Measurements from ENCODE around the gene DICER1. TPM values are rescaled to one million over a fixed set of nuclear protein-coding genes. Genes with fewer than 3 reads are reported as not detected.
"Not testable (repeated sequence)": the region's sequence is repeated elsewhere in the genome, so short reads cannot be mapped to it uniquely, and the experiment has no call there.

DICER1 gene
- total RNA-seq, result 10 to 100 TPM; 25.0 to 29.4 TPM
- long read RNA-seq, partial matches to known transcripts, result 3 of 5 reads
- long read RNA-seq, other reads (novel, unspliced or antisense), result 2 of 5 reads

DNA sequence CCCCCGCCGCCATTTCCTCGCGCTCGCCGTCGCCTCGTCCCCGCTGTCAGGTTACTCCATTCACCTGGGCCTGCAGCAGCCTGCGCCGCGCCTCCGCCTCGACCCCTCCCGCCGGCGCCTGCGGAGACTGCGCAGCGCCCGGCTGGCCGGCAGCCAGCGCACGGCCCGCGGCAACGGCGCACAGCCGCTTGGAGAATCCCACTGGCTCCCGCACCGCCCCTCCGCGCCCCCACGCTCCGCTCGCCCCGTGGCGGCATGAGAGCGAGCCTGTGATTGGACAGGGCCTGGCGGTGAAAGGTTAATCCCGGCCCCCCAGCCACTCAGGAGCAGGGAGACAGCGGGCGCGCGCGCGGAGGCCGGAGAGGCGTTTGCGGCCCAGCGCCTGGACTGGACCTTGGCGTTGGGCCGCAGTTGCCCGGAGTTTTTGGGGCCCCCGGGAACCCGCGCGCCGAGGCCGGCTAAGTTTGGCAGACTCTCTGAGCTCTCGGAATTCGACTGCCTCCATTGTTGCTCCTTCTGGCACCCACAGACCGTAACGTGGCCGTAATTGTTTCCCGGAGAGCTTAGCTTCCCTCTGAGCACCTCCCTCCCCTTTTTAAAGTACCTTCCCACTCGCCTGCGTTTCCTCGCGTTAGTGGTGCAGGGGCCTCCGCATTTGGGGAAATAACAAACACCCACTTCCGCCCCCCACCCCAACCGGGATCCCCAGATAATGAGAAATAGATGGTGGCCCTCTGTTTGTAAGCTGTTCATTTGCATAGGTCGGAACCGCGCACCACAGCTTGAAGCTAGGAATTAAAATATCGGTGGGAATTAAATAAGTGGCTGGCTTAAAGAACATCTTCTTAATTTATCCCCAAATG is at the start of gene DICER1:
DICER1 (minus strand) TSS at position 203 of the 863 bp plus-strand sequence. CDS start 24,071 bp downstream, outside the sequence.
- intact Hi-C loops (cut with DNase I), result no loop called here
- DNase-seq (peak; percentile 97), ATAC-seq (peak; percentile 97 to 99)

- DNase-seq (no peak), ATAC-seq (no peak)
- intact Hi-C loops (cut with DNase I), result no loop called here
Measured at GRCh38 chr14:95206534-95206933, 49.2 kb upstream of the DICER1 start.

GRCh38 chr14:95204705-95205104 is 47.4 kb upstream of the DICER1 start:
- intact Hi-C loops (cut with DNase I), result no loop called here
- DNase-seq (no peak), ATAC-seq (no peak)

DNA sequence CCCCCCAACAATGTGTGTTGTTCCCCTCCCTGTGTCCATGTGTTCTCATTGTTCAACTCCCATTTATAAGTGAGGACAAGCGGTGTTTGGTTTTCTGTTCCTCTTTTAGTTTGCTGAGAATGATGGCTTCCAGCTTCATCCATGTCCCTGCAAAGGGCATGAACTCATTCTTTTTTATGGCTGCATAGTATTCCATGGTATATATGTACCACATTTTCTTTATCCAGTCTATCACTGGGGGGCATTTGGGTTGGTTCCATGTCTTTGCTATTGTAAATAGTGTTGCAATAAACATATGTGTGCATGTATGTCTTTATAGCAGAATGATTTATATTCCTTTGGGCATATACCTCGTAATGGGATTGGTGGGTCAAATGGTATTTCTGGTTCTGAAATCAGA is 44.4 kb upstream of the DICER1 start:
- intact Hi-C loops (cut with DNase I); DNase-seq; ATAC-seq: not testable (repeated sequence)

DNA sequence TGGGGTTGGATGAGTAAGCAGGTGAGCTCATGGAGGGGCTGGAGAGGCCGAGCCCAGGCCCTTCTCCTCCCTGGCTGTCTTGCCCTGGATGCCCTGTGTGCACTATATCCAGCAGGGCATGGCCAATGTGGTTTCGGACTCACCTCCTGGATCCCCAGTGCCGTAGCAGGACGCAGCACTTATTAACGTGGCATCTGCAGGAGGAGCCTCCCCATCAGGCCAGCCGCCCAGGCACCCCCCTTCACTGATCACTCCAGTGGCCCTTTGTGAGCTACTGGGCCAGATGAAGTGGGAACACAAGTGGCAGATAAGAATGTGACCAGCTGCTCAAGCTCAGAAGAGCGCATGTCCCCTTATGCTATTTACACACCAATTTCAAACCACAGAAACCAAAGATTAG is 43.1 kb upstream of the DICER1 start:
- intact Hi-C loops (cut with DNase I), result no loop called here
- ATAC-seq, result peak; percentile 78 to 81

GRCh38 chr14:95199298-95199983 is 42.1 kb upstream of the DICER1 start:
- DNase-seq, result no peak
- intact Hi-C loops (cut with DNase I), result loop anchor here in 1 of 2 donors (10.0 kb wide), 1 partner anchor 235 kb away; no protein-coding TSS in a partner anchor
- no peak for ATAC-seq

More for the DNA sequence above, 43.1 kb upstream of the DICER1 start:
- no peak for DNase-seq

DNA sequence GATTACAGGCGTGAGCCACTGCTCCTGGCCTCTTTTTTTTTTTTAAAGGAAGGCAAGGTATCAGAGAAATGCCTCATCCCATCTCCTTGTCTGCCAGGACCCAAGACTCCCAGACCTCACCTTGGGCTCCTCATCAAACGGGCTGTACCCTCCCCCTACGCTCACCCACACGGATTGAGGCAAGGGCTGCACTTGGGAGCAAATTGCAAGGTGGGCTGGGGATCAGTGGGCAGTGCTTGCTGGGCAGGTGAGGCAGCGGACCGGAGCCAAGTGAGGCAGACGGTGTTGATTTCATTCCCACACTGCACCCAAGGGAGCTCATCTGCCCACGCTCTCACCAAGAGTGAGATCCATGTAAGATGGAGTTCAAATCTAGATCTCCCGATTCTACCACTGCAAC is 41.0 kb upstream of the DICER1 start:
- ATAC-seq (no peak), DNase-seq (no peak)
- intact Hi-C loops (cut with DNase I), result loop anchor here in 1 of 2 donors (10.0 kb wide), 1 partner anchor 236 kb away; no protein-coding TSS in a partner anchor

DNA sequence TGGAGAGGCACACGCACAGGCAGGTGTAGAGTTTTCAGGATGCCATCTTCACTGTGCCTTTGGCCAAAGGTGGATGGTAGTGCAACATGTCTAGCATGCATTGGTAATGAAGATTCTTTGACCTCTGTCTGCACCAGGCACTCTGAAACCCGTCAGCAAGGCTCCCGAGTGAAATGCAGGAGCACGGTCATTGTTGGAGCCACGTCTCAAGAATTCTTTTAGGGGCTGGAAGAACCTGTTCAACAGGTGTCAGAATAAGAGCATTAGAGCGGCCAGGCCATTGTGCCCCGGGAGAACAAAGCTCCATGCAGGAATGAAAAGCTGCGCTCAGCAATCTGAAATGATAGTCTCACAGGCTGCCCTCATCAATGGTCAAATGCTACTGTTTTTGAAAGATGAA is 40.2 kb upstream of the DICER1 start:
- ATAC-seq (no peak), DNase-seq (no peak)
- intact Hi-C loops (cut with DNase I), result loop anchor here in 1 of 2 donors (10.0 kb wide), 1 partner anchor 237 kb away; no protein-coding TSS in a partner anchor

DNA sequence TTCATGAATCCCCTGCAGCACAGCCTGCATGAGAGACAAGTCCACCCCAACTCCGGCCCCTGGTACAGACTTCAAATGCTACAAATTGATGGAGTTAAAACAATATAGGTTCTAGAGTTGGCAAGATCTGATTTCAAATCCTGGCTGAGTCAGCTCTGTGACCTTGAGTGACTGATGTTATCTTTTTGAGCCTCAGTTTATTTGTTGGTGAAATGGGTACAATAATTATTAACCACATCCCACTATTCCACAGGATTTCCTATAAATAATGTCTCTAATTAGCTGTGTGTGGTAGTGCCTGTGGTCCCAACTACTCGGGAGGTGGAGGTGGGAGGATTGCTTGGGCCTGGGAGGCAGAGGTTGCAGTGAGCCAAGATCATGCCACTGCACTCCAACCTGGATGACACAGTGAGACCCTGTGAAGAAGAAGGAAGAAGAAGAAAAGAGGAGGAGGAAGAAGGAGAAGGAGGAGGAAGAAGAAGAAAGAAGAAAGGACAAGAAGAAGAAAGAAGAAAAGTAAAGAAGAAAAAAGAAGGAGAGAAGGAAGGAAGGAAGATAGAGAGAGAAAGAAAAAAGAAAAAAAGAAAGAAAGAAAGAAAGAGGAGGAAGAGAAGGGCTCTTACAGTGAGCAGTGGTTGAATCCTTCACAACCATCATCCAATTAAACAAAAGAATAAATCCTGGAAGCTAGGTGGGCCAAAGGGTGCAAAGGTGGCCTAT is 39.7 kb upstream of the DICER1 start:
- intact Hi-C loops (cut with DNase I), result loop anchor here in 1 of 2 donors (10.0 kb wide), 1 partner anchor 238 kb away; no protein-coding TSS in a partner anchor
- ATAC-seq (no peak), DNase-seq (no peak)

- DNase-seq (no peak), ATAC-seq (peak; percentile 23 to 41)
- intact Hi-C loops (cut with DNase I), result loop anchor here in 1 of 2 donors (10.0 kb wide), 1 partner anchor 239 kb away; no protein-coding TSS in a partner anchor
Measured at GRCh38 chr14:95196268-95196667, 38.9 kb upstream of the DICER1 start.

DNA sequence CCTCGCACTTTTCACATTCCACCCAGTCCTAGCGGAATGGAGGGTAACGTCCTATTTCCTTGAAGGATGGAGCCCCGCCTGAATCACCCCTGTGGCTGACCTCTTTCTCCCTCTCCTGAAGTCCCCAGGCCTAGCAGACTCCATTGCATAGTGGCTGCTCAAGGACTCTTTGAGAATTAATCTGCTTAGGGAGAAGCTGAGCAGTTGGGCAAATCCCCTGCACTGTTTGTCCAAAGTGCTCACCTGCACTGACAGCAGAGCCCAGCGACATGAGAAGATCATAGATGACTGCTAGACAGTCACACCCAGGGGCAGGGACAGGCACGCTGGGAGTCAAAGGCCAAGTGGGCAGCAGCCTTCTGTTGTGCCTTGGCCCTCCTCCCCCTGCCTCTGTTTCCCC is 37.7 kb upstream of the DICER1 start:
- DNase-seq (no peak), ATAC-seq (no peak)
- intact Hi-C loops (cut with DNase I), result loop anchor here in 1 of 2 donors (10.0 kb wide), 1 partner anchor 240 kb away; no protein-coding TSS in a partner anchor

DNA sequence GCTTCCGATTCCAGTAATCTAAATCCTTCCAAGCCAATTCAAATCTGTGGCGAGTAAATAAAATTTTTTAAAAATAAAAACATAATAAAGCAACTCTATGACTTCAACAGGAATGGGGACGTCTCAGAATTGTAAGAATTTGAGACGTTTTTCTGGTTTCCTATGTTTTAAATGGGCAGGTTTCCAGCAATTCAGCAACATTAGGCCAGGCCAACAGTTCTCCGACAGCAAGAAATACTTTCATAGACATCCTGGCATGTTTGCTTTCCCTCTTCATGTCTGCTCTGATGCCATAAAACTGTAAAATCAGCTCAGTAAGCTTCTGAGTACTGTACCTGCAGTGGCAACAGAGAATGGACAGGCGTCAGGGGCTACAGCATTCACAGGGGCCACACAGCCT is 35.8 kb upstream of the DICER1 start:
- no peak for DNase-seq
- intact Hi-C loops (cut with DNase I), result loop anchor here in 1 of 2 donors (10.0 kb wide), 1 partner anchor 242 kb away; no protein-coding TSS in a partner anchor
- no peak for ATAC-seq

GRCh38 chr14:95192311-95192710 is 35.0 kb upstream of the DICER1 start:
- no peak for DNase-seq
- ATAC-seq, result no peak
- intact Hi-C loops (cut with DNase I), result loop anchor here in 1 of 2 donors (10.0 kb wide), 1 partner anchor 242 kb away; no protein-coding TSS in a partner anchor

GRCh38 chr14:95191445-95192199 is 34.3 kb upstream of the DICER1 start:
- DNase-seq (no peak), ATAC-seq (peak in 1 of 2 donors; percentile 22)
- intact Hi-C loops (cut with DNase I), result loop anchor here in 1 of 2 donors (10.0 kb wide), 1 partner anchor 243 kb away; no protein-coding TSS in a partner anchor

DNA sequence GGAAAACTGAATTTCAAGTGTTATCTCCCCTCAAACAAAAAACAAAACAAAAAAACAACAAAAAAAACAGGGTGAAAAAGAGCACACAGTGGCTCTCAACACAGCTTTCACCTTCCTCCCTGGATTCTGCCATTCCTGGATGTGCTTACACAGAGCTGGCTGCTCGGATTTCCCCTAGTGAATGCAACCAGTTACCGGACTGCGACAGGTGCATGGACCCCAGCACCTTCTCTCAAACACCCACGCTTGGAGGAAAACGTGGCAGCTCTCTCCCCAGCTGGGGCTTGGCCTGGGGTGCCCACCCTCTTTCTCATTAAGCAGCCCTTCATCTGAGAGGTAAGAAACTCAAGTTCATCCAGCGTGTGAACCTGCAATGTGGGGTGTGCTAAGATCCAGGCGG is 33.5 kb upstream of the DICER1 start:
- DNase-seq (no peak), ATAC-seq (no peak)
- intact Hi-C loops (cut with DNase I), result loop anchor here in 1 of 2 donors (10.0 kb wide), 1 partner anchor 244 kb away; no protein-coding TSS in a partner anchor

- DNase-seq (no peak), ATAC-seq (no peak)
- intact Hi-C loops (cut with DNase I), result loop anchor here in 1 of 2 donors (10.0 kb wide), 1 partner anchor 244 kb away; no protein-coding TSS in a partner anchor
Measured at GRCh38 chr14:95190346-95190840, 33.1 kb upstream of the DICER1 start.

DNA sequence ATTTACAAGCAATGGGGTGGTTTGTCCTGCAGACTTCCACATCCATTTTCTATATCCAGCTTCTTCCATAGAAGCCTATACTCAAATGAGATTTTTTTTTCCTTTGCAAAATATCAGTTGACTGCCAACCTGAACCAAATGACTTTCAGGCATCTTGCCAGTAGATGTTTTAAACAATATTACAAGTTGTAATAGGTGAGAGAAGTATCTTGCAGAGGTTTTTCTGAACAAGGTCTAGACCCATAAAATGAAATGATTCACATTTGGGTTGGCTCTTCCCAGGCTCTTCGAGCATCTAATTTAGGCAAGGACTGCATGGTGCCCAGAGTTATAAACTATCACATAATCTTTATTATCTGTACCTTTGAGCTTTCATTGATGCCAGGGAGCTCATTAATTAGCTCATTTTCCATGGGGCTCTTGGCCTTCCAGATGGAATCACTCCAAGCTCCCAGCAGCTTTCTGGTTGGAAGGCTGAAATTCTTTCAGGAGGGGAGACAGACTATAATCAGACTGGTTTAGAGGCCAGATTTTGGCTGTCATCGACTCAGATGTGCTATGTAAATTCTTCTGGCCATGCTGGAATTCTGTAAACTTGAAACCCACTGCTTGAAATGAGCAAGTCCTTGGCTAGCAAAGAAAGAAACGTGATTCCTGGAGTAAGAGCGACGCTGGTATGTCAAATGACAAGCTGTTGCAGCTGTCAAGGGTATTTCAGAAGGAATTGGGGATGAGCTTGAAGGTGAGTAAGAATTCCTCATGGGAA is 32.2 kb upstream of the DICER1 start:
- intact Hi-C loops (cut with DNase I), result loop anchor here in 1 of 2 donors (10.0 kb wide), 1 partner anchor 245 kb away; no protein-coding TSS in a partner anchor
- DNase-seq, result no peak
- ATAC-seq, result peak; percentile 11 to 29
